NCI-H2227 treated with DMSO at 0.1 percent for 48 hours (cell line): ENCODE results near the gene LSM5.

Experiments used
- DNase-seq: peaks from one replicate; lab custom pipeline; 2025; lab: John Stamatoyannopoulos, UW

LSM5 gene

GRCh38 chr7:32462451-32462850 lies 27.7 kb downstream of the LSM5 start:
- no peak for DNase-seq

GRCh38 chr7:32461484-32461883 lies 28.7 kb downstream of the LSM5 start:
- no peak for DNase-seq

- DNase-seq: no peak
These were observed 30.4 kb downstream of the LSM5 start for GRCh38 chr7:32459788-32460187.

GRCh38 chr7:32458025-32458424 lies 32.2 kb downstream of the LSM5 start:
- no peak for DNase-seq

GRCh38 chr7:32453341-32454011 lies 36.7 kb downstream of the LSM5 start:
- no peak for DNase-seq

GRCh38 chr7:32447218-32447617 lies 43.0 kb downstream of the LSM5 start:
- DNase-seq: no peak

- DNase-seq: no peak
These were observed 53.8 kb downstream of the LSM5 start for GRCh38 chr7:32436146-32436928.
